Activated naive CD4-positive, alpha-beta T cell treated with anti-CD3 and anti-CD28 coated beads, Interleukin-2, amount 50 U/mL, for 16 hours (primary cell): Measurements from ENCODE around the gene C6orf52.
"Not testable (repeated sequence)": the region's sequence is repeated elsewhere in the genome, so short reads cannot be mapped to it uniquely, and the experiment has no call there.

Source experiments
- DNase-seq: peaks from one replicate; pipeline ENCODE4 v3.0.0-alpha.2; 2020

C6orf52 gene

GRCh38 chr6:10695086-10695657 lies 756 bp upstream of the C6orf52 start:
- no peak for DNase-seq

GRCh38 chr6:10692965-10693538 lies 1.4 kb downstream of the C6orf52 start:
- DNase-seq: no peak

- no peak for DNase-seq
Measured at GRCh38 chr6:10690651-10691445, 3.6 kb downstream of the C6orf52 start.

- no peak for DNase-seq
Measured at GRCh38 chr6:10687582-10687981, 6.8 kb downstream of the C6orf52 start.

GRCh38 chr6:10686901-10687300 lies 7.5 kb downstream of the C6orf52 start:
- no peak for DNase-seq

GRCh38 chr6:10685092-10685915 lies 9.1 kb downstream of the C6orf52 start:
- DNase-seq: no peak

GRCh38 chr6:10684618-10685017 lies 9.8 kb downstream of the C6orf52 start:
- DNase-seq: no peak

GRCh38 chr6:10682355-10682988 lies 11.9 kb downstream of the C6orf52 start:
- no peak for DNase-seq

- no peak for DNase-seq
Measured at GRCh38 chr6:10681795-10682194, 12.6 kb downstream of the C6orf52 start.

GRCh38 chr6:10678456-10678855 lies 16.0 kb downstream of the C6orf52 start:
- no peak for DNase-seq

- DNase-seq: no peak
Measured at GRCh38 chr6:10676403-10676802, 18.0 kb downstream of the C6orf52 start.

GRCh38 chr6:10668126-10668917 lies 26.1 kb downstream of the C6orf52 start:
- no peak for DNase-seq

- DNase-seq: not testable (repeated sequence)
Measured at GRCh38 chr6:10665595-10665994, 28.8 kb downstream of the C6orf52 start.

- no peak for DNase-seq
Measured at GRCh38 chr6:10662742-10663141, 31.7 kb downstream of the C6orf52 start.

GRCh38 chr6:10662207-10662606 lies 32.2 kb downstream of the C6orf52 start:
- DNase-seq: no peak

- DNase-seq: not testable (repeated sequence)
Measured at GRCh38 chr6:10660431-10661191, 33.8 kb downstream of the C6orf52 start.

- no peak for DNase-seq
Measured at GRCh38 chr6:10659699-10660348, 34.6 kb downstream of the C6orf52 start.

- DNase-seq: no peak
Measured at GRCh38 chr6:10658910-10659698, 35.3 kb downstream of the C6orf52 start.

- DNase-seq: no peak
Measured at GRCh38 chr6:10655508-10656055, 38.8 kb downstream of the C6orf52 start.

GRCh38 chr6:10644225-10644624 lies 50.2 kb downstream of the C6orf52 start:
- DNase-seq: no peak
